ENCODE data around the gene IL34.

- TF ChIP-seq ASH2L (IDR thresholded peaks at IDR 0.05; ENCODE audit: low read length) = no peak
- TF ChIP-seq CTCF (IDR thresholded peaks at IDR 0.05; ENCODE audit: control extremely low read depth in 1 of 3, insufficient read depth in 1 of 3, low read depth in 1 of 3, low read length in 3 of 3) = no peak
- no peak for TF ChIP-seq EZH2 (IDR thresholded peaks at IDR 0.05; ENCODE audit: low read depth, low read length, severe bottlenecking)
Observed at GRCh38 chr16:70678898-70679670, 32.7 kb downstream of the IL34 start.

Data from H1 (cell line).